ENCODE results near the gene SEH1L.
"Not testable (repeated sequence)": the region's sequence is repeated elsewhere in the genome, so short reads cannot be mapped to it uniquely, and the experiment has no call there.

Gene SEH1L, protein sequence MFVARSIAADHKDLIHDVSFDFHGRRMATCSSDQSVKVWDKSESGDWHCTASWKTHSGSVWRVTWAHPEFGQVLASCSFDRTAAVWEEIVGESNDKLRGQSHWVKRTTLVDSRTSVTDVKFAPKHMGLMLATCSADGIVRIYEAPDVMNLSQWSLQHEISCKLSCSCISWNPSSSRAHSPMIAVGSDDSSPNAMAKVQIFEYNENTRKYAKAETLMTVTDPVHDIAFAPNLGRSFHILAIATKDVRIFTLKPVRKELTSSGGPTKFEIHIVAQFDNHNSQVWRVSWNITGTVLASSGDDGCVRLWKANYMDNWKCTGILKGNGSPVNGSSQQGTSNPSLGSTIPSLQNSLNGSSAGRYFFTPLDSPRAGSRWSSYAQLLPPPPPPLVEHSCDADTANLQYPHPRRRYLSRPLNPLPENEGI

DNA sequence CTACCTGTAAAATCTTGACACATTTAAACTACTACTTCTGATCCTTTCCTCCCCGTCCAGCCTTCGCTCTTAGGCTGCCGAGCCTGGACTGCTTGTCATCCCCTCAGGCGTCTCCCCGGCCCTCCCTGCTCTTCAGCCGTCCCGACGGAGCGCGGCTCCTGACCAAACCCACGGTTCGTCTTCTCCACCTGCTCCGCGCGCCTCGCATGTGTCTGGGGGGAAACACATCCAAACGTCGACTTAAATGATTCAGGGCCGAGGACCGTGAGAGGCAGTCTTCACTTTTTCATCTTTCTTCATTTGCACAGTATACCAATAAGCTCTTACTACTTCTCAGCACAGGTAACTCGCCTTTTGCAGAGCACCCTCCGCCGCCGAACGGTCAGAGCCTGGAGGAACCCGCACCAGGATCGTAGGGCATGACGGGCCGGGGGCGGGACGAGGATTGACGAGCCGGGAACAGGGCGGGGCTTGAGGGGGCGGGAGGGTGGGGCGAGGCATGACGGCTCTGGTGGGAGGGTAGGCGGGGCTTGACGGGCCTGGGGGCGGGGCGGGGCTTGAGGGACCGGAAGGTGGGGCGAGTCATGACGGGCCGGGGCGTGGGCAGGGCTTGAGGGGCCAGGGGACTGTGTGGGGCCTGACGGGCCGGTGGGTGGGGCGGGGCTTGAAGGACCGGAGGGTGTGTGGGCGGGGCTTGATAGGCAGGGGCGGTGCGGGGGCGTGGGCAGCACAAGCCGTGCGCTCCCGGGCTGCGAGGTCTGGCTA is at the start of gene SEH1L:
Gene SEH1L, plus strand, starts transcription at position 727 of the 765 bp plus-strand sequence. CDS start 111 bp downstream, outside the sequence.
- Mint-ChIP-seq H3K9me3 (no peaks in the 10 kb centered on the region), H3K36me3 (peaks cover 12 to 14% of the 10 kb centered on the region in 2 donors), H3K4me3 (peak within 1 kb of the TSS; percentile 94 to 98), H3K4me1 (peaks cover 22 to 41% of the 10 kb centered on the region in 2 donors), H3K27me3 (no peaks in the 10 kb centered on the region), H3K27ac (peak within 1 kb of the TSS; percentile 98)
- peak; percentile 84 to 88 for ATAC-seq (replicated peaks)
- peak; percentile 95 for DNase-seq

- not testable (repeated sequence) for H3K4me3 Mint-ChIP-seq, H3K9me3 Mint-ChIP-seq
These were observed 46.6 kb upstream of the SEH1L start for GRCh38 chr18:12901208-12901607.

DNA sequence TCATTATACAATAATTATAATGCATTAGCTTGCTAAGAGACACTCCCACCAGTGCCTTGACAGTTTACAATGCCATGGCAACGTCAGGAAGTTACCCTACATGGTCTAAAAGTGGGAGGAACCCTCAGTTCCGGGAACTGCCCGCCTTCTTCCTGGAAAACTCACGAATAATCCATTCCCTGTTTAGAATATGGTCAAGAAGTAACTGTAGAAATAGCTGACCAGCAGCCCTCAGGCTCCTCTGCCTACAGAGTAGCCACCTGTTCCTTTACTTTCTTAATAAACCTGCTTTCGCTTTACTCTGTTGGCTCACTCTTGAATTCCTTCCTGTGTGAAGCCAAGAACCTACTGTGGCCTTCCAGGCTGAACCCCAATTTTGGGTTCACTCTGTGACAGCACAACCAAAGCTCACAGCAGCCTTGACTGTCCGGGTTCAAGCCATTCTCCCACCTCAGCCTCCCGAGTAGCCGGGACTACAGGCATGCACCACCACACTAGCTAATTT is 43.7 kb upstream of the SEH1L start:
- no peaks in the 10 kb centered on the region for H3K36me3 Mint-ChIP-seq
- no peak overlapping the region for H3K4me3 Mint-ChIP-seq
- DNase-seq (no peak), ATAC-seq (replicated peaks) (no peak)
- H3K27me3 Mint-ChIP-seq = peaks cover 21 to 23% of the 10 kb centered on the region in 2 donors
- H3K27ac Mint-ChIP-seq = no peak overlapping the region
- no peaks in the 10 kb centered on the region for H3K4me1 Mint-ChIP-seq
- H3K9me3 Mint-ChIP-seq = no peaks in the 10 kb centered on the region

More at GRCh38 chr18:12901208-12901607, 46.6 kb upstream of the SEH1L start:
- not testable (repeated sequence) for DNase-seq; ATAC-seq (replicated peaks); H3K27ac Mint-ChIP-seq; H3K36me3 Mint-ChIP-seq; H3K4me1 Mint-ChIP-seq
- H3K27me3 Mint-ChIP-seq = peaks cover 13 to 30% of the 10 kb centered on the region in 2 donors

- DNase-seq (no peak), ATAC-seq (replicated peaks) (no peak)
- Mint-ChIP-seq H3K4me1 (peaks cover under 1 to 1% of the 10 kb centered on the region in 2 donors), H3K27ac (no peak overlapping the region), H3K4me3 (no peak overlapping the region), H3K9me3 (no peaks in the 10 kb centered on the region), H3K27me3 (peaks cover 19 to 21% of the 10 kb centered on the region in 2 donors), H3K36me3 (no peaks in the 10 kb centered on the region)
These were observed 41.7 kb upstream of the SEH1L start for GRCh38 chr18:12906119-12906518.

DNA sequence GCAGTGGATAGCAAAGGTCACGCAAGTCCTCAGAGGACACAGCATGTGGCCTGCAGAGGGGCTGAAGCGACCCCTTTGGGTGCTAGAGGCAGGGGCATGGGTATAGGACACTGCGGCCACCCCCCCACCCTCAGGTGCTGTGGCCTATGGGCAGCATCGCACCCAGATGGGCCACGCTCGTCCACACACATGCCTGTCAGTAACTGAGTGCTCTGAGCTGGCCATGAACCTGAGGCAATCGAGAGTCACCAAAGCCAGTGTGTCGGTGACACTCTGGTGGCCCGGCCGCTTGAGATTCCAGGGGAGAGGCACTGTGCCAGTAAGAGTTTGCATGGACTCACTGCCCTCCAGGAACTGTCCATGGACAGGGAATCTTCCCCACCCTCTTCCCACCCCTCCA is 41.0 kb upstream of the SEH1L start:
- no peak overlapping the region for H3K27ac Mint-ChIP-seq
- no peak overlapping the region for H3K4me3 Mint-ChIP-seq
- H3K27me3 Mint-ChIP-seq = peaks cover 19 to 21% of the 10 kb centered on the region in 2 donors
- H3K36me3 Mint-ChIP-seq = no peaks in the 10 kb centered on the region
- H3K4me1 Mint-ChIP-seq = peaks cover 1 to 6% of the 10 kb centered on the region in 2 donors
- no peaks in the 10 kb centered on the region for H3K9me3 Mint-ChIP-seq
- ATAC-seq (replicated peaks) (no peak), DNase-seq (no peak)

- Mint-ChIP-seq H3K4me3 (no peak overlapping the region), H3K27me3 (peaks cover 20% of the 10 kb centered on the region in 2 donors), H3K9me3 (no peaks in the 10 kb centered on the region), H3K4me1 (peaks cover 1 to 6% of the 10 kb centered on the region in 2 donors), H3K36me3 (no peaks in the 10 kb centered on the region), H3K27ac (no peak overlapping the region)
- DNase-seq = no peak
- ATAC-seq (replicated peaks) = no peak
These were observed 40.4 kb upstream of the SEH1L start for GRCh38 chr18:12907258-12907925.

- H3K27me3 Mint-ChIP-seq = peaks cover 17 to 20% of the 10 kb centered on the region in 2 donors
- no peak overlapping the region for H3K27ac Mint-ChIP-seq
- H3K4me1 Mint-ChIP-seq = peaks cover 1 to 6% of the 10 kb centered on the region in 2 donors
- DNase-seq = no peak
- H3K9me3 Mint-ChIP-seq = peaks cover 0 to 2% of the 10 kb centered on the region in 2 donors
- peaks cover 2 to 5% of the 10 kb centered on the region in 2 donors for H3K36me3 Mint-ChIP-seq
- no peak for ATAC-seq (replicated peaks)
- H3K4me3 Mint-ChIP-seq = no peak overlapping the region
These were observed 39.1 kb upstream of the SEH1L start for GRCh38 chr18:12908706-12909105.

DNA sequence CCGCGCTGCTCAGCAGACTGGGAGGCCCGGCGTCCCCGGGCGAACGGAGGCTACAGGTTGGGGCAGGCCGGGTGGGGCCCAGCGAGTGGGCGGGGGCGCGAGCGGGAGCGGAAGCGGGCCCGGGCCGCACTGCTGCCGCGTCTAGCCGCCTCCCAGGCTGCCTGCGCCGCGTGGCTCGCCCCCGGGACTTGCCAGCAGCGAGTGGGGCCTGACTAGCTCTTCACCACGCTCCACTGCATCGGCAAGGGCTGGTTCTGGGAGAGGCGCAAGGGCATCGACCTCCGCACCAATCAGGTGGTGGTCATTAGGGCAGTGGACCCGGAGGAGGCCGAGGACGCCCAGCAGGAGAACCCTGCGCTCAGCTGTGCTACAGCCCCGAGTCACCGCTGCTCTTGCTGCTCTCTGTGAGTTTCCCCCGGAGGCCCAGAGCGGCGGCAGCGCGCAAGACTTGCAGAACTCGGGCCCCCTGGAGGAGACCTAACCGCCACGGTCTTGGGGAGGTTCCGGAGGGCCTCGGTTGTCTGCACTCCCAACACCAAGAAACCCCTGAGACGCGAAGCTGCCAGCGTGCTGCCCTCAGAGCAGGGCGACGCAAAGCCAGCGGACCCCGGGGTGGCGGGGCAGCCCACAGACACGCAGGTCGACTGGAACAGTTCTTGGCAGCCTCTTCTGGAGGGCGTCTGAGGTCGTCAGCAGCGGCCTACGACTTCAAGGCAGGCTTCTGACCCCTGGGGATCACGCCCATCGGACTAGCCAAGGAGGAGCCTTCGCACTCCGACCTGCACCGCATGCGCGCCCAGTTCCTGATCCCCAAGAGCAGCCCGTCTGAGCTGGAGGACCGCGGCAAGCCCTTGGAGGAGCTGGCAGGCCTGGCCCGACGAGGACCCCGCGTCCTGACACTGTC is 36.5 kb upstream of the SEH1L start:
- Mint-ChIP-seq H3K9me3 (peaks cover 0 to 2% of the 10 kb centered on the region in 2 donors), H3K36me3 (peaks cover 2 to 6% of the 10 kb centered on the region in 2 donors), H3K27ac (peak overlapping the region; percentile 80), H3K27me3 (peaks cover 17 to 20% of the 10 kb centered on the region in 2 donors), H3K4me1 (peaks cover 1 to 6% of the 10 kb centered on the region in 2 donors), H3K4me3 (peak overlapping the region; percentile 76 to 78)
- DNase-seq (peak; percentile 34), ATAC-seq (replicated peaks) (peak; percentile 88 to 92)

DNA sequence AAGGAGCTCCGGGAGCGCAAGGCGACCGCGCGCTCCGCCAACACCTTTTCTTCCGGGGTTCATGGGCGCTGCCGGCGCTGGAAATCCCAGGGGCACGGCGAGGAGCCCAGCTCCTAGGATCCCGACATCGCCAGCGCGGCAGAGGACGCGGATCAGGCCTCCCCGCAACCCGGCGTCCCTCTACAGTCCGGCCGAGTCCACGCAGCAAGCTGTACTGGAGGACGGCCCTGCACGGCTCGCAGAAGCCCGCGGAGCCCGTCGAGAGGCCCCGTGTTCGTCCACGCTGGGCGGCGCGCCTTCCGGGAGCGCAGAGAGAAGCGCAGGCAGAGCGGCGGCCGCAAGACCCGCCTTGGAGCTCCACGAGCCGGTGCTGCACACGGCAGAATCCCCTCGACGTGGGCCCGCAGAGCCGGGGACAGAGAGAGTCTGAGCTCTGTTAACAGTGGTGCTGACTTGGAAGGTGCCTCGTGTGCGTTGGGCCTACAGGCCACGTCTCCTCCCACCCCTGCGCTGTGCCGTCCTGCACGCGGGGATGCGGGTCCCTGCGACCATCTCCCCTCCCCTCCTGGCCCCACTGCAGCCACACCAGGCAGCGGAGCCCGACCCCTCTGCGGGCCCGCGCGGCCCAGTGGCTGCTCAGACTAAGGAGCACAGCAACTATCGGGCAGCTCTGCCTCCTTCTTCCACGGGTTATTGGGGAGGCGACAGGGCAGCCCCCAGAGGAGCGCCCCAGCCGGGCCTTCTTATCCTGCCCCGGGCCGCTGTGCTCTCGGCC is 35.7 kb upstream of the SEH1L start:
- Mint-ChIP-seq H3K27ac (no peak overlapping the region), H3K9me3 (peaks cover 0 to 2% of the 10 kb centered on the region in 2 donors), H3K36me3 (peaks cover 2 to 6% of the 10 kb centered on the region in 2 donors), H3K4me1 (peaks cover 1 to 6% of the 10 kb centered on the region in 2 donors), H3K4me3 (peak overlapping the region; percentile 76 to 78), H3K27me3 (peaks cover 9 to 17% of the 10 kb centered on the region in 2 donors)
- ATAC-seq (replicated peaks) = no peak
- no peak for DNase-seq

GRCh38 chr18:12921178-12921577 is 26.6 kb upstream of the SEH1L start:
- Mint-ChIP-seq H3K9me3 (no peaks in the 10 kb centered on the region), H3K4me3 (no peak overlapping the region), H3K4me1 (no peaks in the 10 kb centered on the region), H3K27ac (no peak overlapping the region), H3K27me3 (peaks cover 0 to 5% of the 10 kb centered on the region in 2 donors), H3K36me3 (no peaks in the 10 kb centered on the region)
- DNase-seq = no peak
- ATAC-seq (replicated peaks) = no peak

DNA sequence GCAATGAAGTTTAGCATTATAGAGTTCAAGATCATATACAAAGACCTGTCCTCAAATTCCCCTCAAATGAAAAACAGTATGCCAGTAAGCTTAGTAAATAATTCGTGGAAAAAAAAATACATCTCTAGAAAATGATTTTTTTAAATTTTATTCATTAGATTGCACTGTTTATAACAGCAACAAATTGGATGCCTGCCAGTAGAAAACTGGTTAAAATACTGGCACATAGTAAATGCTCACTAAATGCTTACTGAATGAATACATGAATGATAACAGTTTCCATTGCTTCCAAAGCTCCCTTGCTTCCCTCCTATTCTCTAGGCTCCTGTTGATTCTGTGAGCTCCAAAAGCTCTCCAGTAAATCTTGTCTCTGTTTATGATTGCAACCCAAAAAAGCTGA is 25.5 kb upstream of the SEH1L start:
- no peak for ATAC-seq (replicated peaks)
- H3K4me3 Mint-ChIP-seq = no peak overlapping the region
- H3K36me3 Mint-ChIP-seq = no peaks in the 10 kb centered on the region
- no peaks in the 10 kb centered on the region for H3K4me1 Mint-ChIP-seq
- no peak overlapping the region for H3K27ac Mint-ChIP-seq
- H3K9me3 Mint-ChIP-seq = no peaks in the 10 kb centered on the region
- DNase-seq = no peak
- peaks cover 0 to 5% of the 10 kb centered on the region in 2 donors for H3K27me3 Mint-ChIP-seq

- no peaks in the 10 kb centered on the region for H3K9me3 Mint-ChIP-seq
- H3K4me1 Mint-ChIP-seq = no peaks in the 10 kb centered on the region
These were observed 23.2 kb upstream of the SEH1L start for GRCh38 chr18:12924616-12925015.

More at GRCh38 chr18:12924616-12925015, 23.2 kb upstream of the SEH1L start:
- Mint-ChIP-seq H3K27me3 (peaks cover 0 to 5% of the 10 kb centered on the region in 2 donors), H3K4me3 (no peak overlapping the region), H3K27ac (no peak overlapping the region), H3K36me3 (no peaks in the 10 kb centered on the region)
- DNase-seq (no peak), ATAC-seq (replicated peaks) (no peak)

Measured in stimulated activated naive B cell treated with anti-CD40 and anti-IgM and Interleukin-4, amounts not matched to agents 10 μg/mL and 1 μg/mL and 100 μg/mL, for 72 hours (primary cell).